HUES64 (cell line): ENCODE data around the gene CDKN2B.
"Not testable (repeated sequence)": the region's sequence is repeated elsewhere in the genome, so short reads cannot be mapped to it uniquely, and the experiment has no call there.

Experiments used
- H3K27ac ChIP-seq: 2 replicates; pipeline ENCODE4 v1.7.0; 2013; ENCODE audit warnings: low read depth, low read length, inconsistent platforms
- H3K27me3 ChIP-seq: 2 replicates; pipeline ENCODE4 v1.6.1; 2013; ENCODE audit warnings: mild to moderate bottlenecking, low read length; ENCODE audit not compliant: insufficient read depth
- H3K36me3 ChIP-seq: 2 replicates; pipeline ENCODE4 v1.6.1; 2013; ENCODE audit warnings: mild to moderate bottlenecking, low read length; ENCODE audit not compliant: insufficient read depth
- H3K4me1 ChIP-seq: 2 replicates; pipeline ENCODE4 v1.6.1; 2013; ENCODE audit warnings: mild to moderate bottlenecking, low read length, moderate library complexity; ENCODE audit not compliant: insufficient read depth
- H3K4me3 ChIP-seq: 2 replicates; pipeline ENCODE4 v1.5.1; 2013; ENCODE audit warnings: mild to moderate bottlenecking, low read length, moderate library complexity
- H3K9ac ChIP-seq: 2 replicates; pipeline ENCODE4 v1.6.1; 2013; ENCODE audit warnings: mild to moderate bottlenecking, low read depth, low read length
- H3K9me3 ChIP-seq: 2 replicates; pipeline ENCODE4 v1.6.1; 2013; ENCODE audit warnings: low read depth, low read length; ENCODE audit not compliant: insufficient read depth
- WGBS: fragments of 150-250, 120-280 bp; methylation state at CpG from one replicate; pipeline ENCODE4 v1.1.7; 2013; ENCODE audit warnings: missing lambda C conversion rate; 5-methylcytosine and 5-hydroxymethylcytosine counted together

CDKN2B gene

GRCh38 chr9:21967702-21968101 lies 41.4 kb downstream of the CDKN2B start:
- Histone ChIP-seq H3K9ac (no peak overlapping the region), H3K4me3 (no peak overlapping the region), H3K4me1 (peaks cover 17% of the 10 kb centered on the region), H3K27ac (no peak overlapping the region), H3K27me3 (peaks cover 100% of the 10 kb centered on the region), H3K36me3 (no peaks in the 10 kb centered on the region), H3K9me3 (no peaks in the 10 kb centered on the region)
- WGBS, result 10% methylated on average over 9 of the region's 10 CpGs

GRCh38 chr9:21967169-21967568 lies 41.9 kb downstream of the CDKN2B start:
- Histone ChIP-seq H3K36me3 (no peaks in the 10 kb centered on the region), H3K27ac (no peak overlapping the region), H3K4me1 (peaks cover 17% of the 10 kb centered on the region), H3K9me3 (no peaks in the 10 kb centered on the region), H3K27me3 (peaks cover 99% of the 10 kb centered on the region), H3K9ac (no peak overlapping the region), H3K4me3 (no peak overlapping the region)
- 8% methylated on average over 19 of the region's 19 CpGs for WGBS

GRCh38 chr9:21966140-21966851 lies 42.8 kb downstream of the CDKN2B start:
- Histone ChIP-seq H3K27ac (no peak overlapping the region), H3K9me3 (no peaks in the 10 kb centered on the region), H3K9ac (no peak overlapping the region), H3K36me3 (no peaks in the 10 kb centered on the region), H3K4me1 (peaks cover 12% of the 10 kb centered on the region; the same call in 1 of the 2 replicates), H3K4me3 (no peak overlapping the region), H3K27me3 (peaks cover 99% of the 10 kb centered on the region)
- WGBS, result 12% methylated on average over 13 of the region's 15 CpGs

GRCh38 chr9:21965401-21965951 lies 43.6 kb downstream of the CDKN2B start:
- H3K27me3 ChIP-seq, result peaks cover 94% of the 10 kb centered on the region
- H3K9me3 ChIP-seq, result no peaks in the 10 kb centered on the region
- H3K4me3 ChIP-seq, result peak overlapping the region; percentile 48
- 2% methylated on average over 29 of the region's 30 CpGs for WGBS
- no peak overlapping the region for H3K9ac ChIP-seq
- H3K27ac ChIP-seq, result no peak overlapping the region
- H3K36me3 ChIP-seq, result no peaks in the 10 kb centered on the region
- peaks cover 11% of the 10 kb centered on the region; the same call in 1 of the 2 replicates for H3K4me1 ChIP-seq

DNA sequence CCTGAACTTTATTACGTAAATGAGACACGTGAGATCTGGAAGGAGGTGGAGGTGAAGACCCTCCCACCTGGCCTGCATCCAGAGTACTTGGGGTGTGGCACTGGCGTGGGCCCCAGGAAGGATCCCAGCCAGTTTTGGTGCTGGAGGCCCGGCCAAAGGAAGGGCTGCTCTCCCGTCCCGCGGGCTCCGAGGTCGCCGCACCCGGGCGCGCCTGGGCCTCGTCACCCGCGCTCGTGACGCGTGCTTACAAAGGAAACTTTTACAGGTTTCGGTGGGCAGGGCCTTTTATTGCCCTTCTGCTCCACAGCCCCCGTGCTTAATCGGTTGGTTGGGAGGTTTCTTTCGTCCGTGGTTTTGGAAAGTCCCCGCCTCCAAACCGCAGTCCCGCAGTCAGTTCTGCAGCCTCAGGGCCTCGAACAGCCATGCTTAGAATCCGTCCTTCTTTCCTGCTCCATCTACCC lies 44.1 kb downstream of the CDKN2B start:
- H3K9ac ChIP-seq, result no peak overlapping the region
- peak overlapping the region; percentile 48 for H3K4me3 ChIP-seq
- H3K36me3 ChIP-seq, result no peaks in the 10 kb centered on the region
- peaks cover 91% of the 10 kb centered on the region for H3K27me3 ChIP-seq
- H3K4me1 ChIP-seq, result peaks cover 11% of the 10 kb centered on the region; the same call in 1 of the 2 replicates
- WGBS, result 2% methylated on average over 29 of the region's 29 CpGs
- no peaks in the 10 kb centered on the region for H3K9me3 ChIP-seq
- H3K27ac ChIP-seq, result no peak overlapping the region

DNA sequence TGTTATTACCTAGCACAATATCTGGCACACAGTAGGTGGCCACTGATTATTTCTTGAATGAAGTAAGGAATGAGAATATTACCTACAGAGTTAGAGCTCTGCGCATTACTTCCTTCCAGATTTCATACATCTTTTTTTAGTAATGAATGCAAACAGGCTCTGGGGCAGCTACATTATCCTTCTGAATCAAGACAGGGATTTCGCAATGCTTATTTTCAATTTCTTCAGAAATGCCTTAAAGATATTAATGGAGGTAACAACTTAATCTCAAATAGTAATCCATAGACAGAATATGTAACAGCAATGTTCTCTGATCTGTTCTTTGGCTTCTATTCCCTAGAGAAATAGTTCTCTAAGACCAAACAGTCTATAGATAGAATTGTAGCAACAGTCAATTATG lies 47.5 kb downstream of the CDKN2B start:
- Histone ChIP-seq H3K9me3 (no peaks in the 10 kb centered on the region), H3K9ac (no peak overlapping the region), H3K4me3 (no peak overlapping the region), H3K4me1 (no peaks in the 10 kb centered on the region), H3K27me3 (peaks cover 58% of the 10 kb centered on the region), H3K27ac (no peak overlapping the region), H3K36me3 (no peaks in the 10 kb centered on the region)
- WGBS, result 93% methylated on average over 2 of the region's 2 CpGs

GRCh38 chr9:21959268-21959667 lies 49.8 kb downstream of the CDKN2B start:
- not testable (repeated sequence) for H3K4me1 ChIP-seq, H3K36me3 ChIP-seq, H3K4me3 ChIP-seq, H3K27ac ChIP-seq, H3K9ac ChIP-seq, H3K9me3 ChIP-seq
- H3K27me3 ChIP-seq, result peaks cover 35% of the 10 kb centered on the region
- 95% methylated on average over 30 of the region's 33 CpGs for WGBS

DNA sequence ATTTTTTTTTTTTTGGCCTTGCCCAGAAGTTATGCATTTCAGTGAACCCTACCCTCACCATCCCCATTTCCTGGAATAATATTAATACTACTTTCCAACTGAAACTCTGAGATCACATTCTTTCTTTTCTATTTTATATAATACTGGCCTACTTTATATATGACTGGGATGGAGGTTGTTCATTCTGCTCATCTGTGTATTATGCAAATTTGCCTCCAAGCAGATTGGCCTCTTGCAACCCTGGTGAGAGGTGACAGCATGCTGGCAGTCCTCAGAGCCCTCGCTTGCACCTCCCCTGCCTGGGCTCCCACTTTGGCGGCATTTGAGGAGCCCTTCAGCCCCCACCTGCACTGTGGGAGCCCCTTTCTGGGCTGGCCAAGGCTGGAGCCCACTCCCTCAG lies 50.3 kb downstream of the CDKN2B start:
- H3K4me3 ChIP-seq, result no peak overlapping the region
- H3K36me3 ChIP-seq, result no peaks in the 10 kb centered on the region
- H3K27ac ChIP-seq, result no peak overlapping the region
- no peaks in the 10 kb centered on the region for H3K4me1 ChIP-seq
- no peak overlapping the region for H3K9ac ChIP-seq
- peaks cover 31% of the 10 kb centered on the region for H3K27me3 ChIP-seq
- no peaks in the 10 kb centered on the region for H3K9me3 ChIP-seq
- WGBS, result 81% methylated on average over 2 of the region's 2 CpGs
